GDM1 (cell line): ENCODE data around the gene RTP2.

Experiments used
- DNase-seq: peaks from one replicate; lab custom pipeline; 2025; lab: John Stamatoyannopoulos, UW

Gene RTP2

GRCh38 chr3:187738331-187739093, 36.2 kb upstream of the RTP2 start:
- DNase-seq, result peak; percentile 70

GRCh38 chr3:187738071-187738330, 35.6 kb upstream of the RTP2 start:
- no peak for DNase-seq

- no peak for DNase-seq
These were observed 35.2 kb upstream of the RTP2 start for GRCh38 chr3:187737368-187738070.

- no peak for DNase-seq
These were observed 34.6 kb upstream of the RTP2 start for GRCh38 chr3:187737006-187737367.

- no peak for DNase-seq
These were observed 34.1 kb upstream of the RTP2 start for GRCh38 chr3:187736418-187736871.

- DNase-seq, result no peak
These were observed 33.5 kb upstream of the RTP2 start for GRCh38 chr3:187735837-187736236.

GRCh38 chr3:187735383-187735782, 33.0 kb upstream of the RTP2 start:
- DNase-seq, result no peak

- no peak for DNase-seq
These were observed 32.5 kb upstream of the RTP2 start for GRCh38 chr3:187734841-187735240.

- no peak for DNase-seq
These were observed 31.0 kb upstream of the RTP2 start for GRCh38 chr3:187733371-187733770.

- DNase-seq, result no peak
These were observed 27.2 kb upstream of the RTP2 start for GRCh38 chr3:187729598-187729997.

- DNase-seq, result no peak
These were observed 26.7 kb upstream of the RTP2 start for GRCh38 chr3:187728940-187729583.

- no peak for DNase-seq
These were observed 25.9 kb upstream of the RTP2 start for GRCh38 chr3:187728248-187728647.

GRCh38 chr3:187726564-187726963, 24.2 kb upstream of the RTP2 start:
- DNase-seq, result no peak

GRCh38 chr3:187725653-187726370, 23.5 kb upstream of the RTP2 start:
- DNase-seq, result no peak

GRCh38 chr3:187725224-187725623, 22.9 kb upstream of the RTP2 start:
- DNase-seq, result no peak

GRCh38 chr3:187722206-187722612, 19.9 kb upstream of the RTP2 start:
- DNase-seq, result no peak

GRCh38 chr3:187721055-187721454, 18.7 kb upstream of the RTP2 start:
- DNase-seq, result no peak

- DNase-seq, result no peak
These were observed 17.9 kb upstream of the RTP2 start for GRCh38 chr3:187720337-187720670.

GRCh38 chr3:187719628-187720336, 17.4 kb upstream of the RTP2 start:
- no peak for DNase-seq

GRCh38 chr3:187718802-187719201, 16.4 kb upstream of the RTP2 start:
- DNase-seq, result no peak

- DNase-seq, result no peak
These were observed 15.2 kb upstream of the RTP2 start for GRCh38 chr3:187717572-187717971.

- DNase-seq, result peak; percentile 72
These were observed 12.1 kb upstream of the RTP2 start for GRCh38 chr3:187714404-187714979.
